Rectal smooth muscle tissue (tissue), 1 donor: ENCODE measurements around the gene F5.

ENCODE experiments used
- H3K27ac ChIP-seq: one replicate; pipeline ENCODE4 v1.7.0; 2013; ENCODE audit warnings: low read depth, low read length, inconsistent platforms
- H3K27me3 ChIP-seq: one replicate; pipeline ENCODE4 v1.7.0; 2013; ENCODE audit warnings: low read length; ENCODE audit not compliant: control insufficient read depth, insufficient read depth
- H3K36me3 ChIP-seq: one replicate; pipeline ENCODE4 v1.7.0; 2013; ENCODE audit warnings: low read length; ENCODE audit not compliant: control insufficient read depth, insufficient read depth
- H3K4me1 ChIP-seq: one replicate; pipeline ENCODE4 v1.7.0; 2013; ENCODE audit warnings: low read length; ENCODE audit not compliant: control insufficient read depth, insufficient read depth
- H3K4me3 ChIP-seq: one replicate; pipeline ENCODE4 v1.7.0; 2013; ENCODE audit warnings: low read length
- H3K9ac ChIP-seq: one replicate; pipeline ENCODE4 v1.7.0; 2013; ENCODE audit warnings: low read length

F5 gene

DNA sequence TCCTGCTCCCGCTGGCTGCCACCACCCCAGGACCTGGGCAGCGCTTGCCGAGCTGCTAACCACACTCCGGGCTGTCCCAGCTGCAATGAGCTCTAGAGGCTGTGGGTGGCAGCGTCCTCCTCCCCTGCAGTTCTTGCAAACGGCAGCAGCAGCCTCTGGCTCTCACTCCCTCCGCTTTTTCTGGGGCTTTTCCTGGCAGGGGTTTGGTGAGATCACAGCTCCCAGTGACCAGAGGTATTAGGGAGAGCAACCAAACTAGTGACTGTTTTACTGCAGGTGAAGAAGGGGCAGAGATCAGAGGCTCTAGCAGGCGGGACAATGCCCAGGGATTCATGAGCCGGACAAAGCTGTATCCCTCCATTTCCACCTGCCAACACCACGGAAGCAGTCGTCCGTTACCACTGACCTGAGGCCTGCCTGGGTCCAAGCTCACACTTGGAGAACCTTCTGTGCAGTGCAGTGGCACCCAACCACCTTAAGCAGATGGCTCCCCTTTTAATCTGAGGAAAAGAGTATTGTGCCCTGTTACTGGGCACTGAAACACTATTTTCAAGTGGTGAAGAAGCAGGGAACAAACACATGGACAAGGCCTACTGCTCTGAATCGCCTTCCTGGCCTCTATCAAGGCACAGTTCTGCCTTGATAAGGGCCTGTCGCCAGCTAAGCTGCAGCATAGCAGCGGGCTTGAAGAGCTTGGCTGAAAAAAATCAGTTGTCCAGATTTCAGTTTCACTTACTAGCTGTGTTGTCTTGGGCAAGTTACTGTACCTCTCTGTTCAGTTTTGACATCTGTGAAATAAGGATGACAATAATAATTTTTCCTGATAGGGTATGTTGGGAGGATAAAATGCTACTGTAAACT, at the start of gene F5:
TSS of gene F5 (minus strand) at position 87 of the 861 bp plus-strand sequence. CDS start 95 bp downstream, outside the sequence.
- H3K4me1 ChIP-seq: peaks cover 2% of the 10 kb centered on the region
- no peaks in the 10 kb centered on the region for H3K27me3 ChIP-seq
- H3K9ac ChIP-seq: no peak within 1 kb of the TSS
- H3K4me3 ChIP-seq: peak within 1 kb of the TSS; percentile 46
- H3K27ac ChIP-seq: no peak within 1 kb of the TSS
- no peaks in the 10 kb centered on the region for H3K36me3 ChIP-seq

DNA sequence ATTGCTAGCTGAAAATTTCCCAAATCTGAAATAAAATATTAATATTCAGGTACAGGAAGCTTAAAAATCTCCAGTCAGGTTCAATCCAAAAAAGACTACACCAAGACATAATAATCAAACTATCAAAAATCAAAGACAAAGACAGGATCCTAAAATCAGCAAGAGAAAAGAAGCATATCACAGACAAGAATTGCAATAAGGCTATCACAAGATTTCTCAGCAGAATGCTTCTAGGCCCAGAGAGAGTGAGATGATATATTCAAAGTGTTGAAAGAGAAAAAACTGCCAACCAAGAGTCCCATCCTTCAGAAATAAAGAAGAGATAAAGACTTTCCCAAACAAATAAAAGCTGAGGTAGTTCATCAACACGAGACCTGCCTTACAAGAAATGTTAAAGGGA, 48.6 kb upstream of the F5 start:
- no peaks in the 10 kb centered on the region for H3K4me1 ChIP-seq
- no peak overlapping the region for H3K27ac ChIP-seq
- H3K36me3 ChIP-seq: no peaks in the 10 kb centered on the region
- H3K4me3 ChIP-seq: no peak overlapping the region
- H3K27me3 ChIP-seq: no peaks in the 10 kb centered on the region
- H3K9ac ChIP-seq: no peak overlapping the region

DNA sequence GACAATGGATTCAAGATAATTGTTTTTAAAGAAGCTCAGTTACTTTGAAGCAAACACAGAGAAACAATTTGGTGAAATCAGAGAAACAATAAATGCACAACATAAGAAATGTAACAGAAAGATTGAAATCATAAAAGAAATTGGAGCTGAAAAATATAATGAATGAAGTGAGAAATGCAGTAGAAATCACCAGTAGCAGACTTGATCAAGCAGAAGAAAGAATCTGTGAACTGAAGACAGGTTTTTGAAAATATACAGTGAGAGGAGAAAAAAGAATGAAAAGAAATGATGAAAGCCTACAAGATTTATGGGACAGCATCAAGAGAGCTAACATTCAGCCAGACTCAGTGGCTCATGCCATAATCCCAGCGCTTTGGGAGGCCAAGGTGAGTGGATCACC, 47.9 kb upstream of the F5 start:
- H3K36me3 ChIP-seq: no peaks in the 10 kb centered on the region
- no peak overlapping the region for H3K4me3 ChIP-seq
- no peak overlapping the region for H3K27ac ChIP-seq
- H3K9ac ChIP-seq: no peak overlapping the region
- no peaks in the 10 kb centered on the region for H3K4me1 ChIP-seq
- H3K27me3 ChIP-seq: no peaks in the 10 kb centered on the region

DNA sequence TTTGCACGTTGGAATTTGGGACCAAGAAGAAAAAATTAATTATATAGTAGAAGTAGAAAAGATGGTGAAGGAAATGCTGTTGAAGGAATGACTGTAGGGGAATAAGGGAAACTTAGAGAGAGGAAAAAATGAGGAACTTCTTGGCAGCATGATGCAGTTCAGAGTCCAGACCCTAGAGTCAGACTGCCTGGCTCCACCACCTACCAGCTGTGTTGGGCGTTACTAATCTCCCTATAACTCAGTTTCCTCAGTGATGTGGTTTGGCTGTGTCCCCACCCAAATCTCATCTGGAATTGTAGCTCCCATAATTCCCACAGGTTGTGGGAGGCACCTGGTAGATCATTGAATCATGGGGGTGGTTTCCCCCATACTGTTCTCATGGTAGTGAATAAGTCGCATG, 45.0 kb upstream of the F5 start:
- Histone ChIP-seq H3K27ac (no peak overlapping the region), H3K36me3 (no peaks in the 10 kb centered on the region), H3K4me3 (no peak overlapping the region), H3K27me3 (no peaks in the 10 kb centered on the region), H3K4me1 (no peaks in the 10 kb centered on the region), H3K9ac (no peak overlapping the region)

DNA sequence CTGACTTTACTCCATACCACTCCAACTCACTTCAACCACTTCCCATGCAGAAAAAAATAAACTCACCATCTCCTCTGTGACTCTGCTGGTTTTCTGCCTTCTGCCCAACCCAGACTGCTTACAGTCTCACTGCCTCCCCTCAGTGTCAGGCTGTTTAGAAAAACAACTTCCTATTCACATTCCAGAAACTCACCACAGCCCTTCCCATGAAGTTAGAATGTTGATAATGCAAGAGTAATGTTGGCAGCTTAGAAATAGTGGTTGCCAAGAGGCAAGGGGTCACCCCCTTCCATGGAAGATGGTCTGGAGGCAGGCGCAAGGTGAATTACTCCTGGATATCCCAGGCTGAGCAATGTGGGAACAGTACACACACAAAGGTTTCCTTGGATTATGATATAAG, 43.7 kb upstream of the F5 start, which contains the start of gene SELP:
TSS of gene SELP (minus strand) at position 119 of the 400 bp plus-strand sequence. CDS start at position 69, 50 bp downstream.
- no peak within 1 kb of the TSS for H3K27ac ChIP-seq
- H3K4me3 ChIP-seq: no peak within 1 kb of the TSS
- H3K36me3 ChIP-seq: no peaks in the 10 kb centered on the region

DNA sequence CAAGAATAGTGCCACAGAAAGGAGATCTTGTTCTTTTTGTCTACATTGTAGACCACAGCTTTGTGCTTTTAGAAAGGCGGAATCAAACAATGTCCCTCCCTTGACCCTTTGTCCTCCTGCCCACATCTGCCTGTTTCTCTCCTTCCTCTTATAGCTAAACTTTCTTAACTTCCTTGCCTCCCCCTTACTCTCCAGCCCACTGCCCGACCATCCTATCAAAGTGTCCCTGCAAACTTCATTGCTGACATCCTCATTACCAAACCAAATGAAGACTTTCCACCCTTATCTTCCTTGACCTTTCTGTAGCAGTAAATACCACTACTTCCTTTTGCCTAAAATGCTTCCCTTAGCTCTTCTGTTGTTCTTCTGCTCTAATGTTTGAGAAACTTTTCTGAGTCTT, 38.6 kb upstream of the F5 start:
- Histone ChIP-seq H3K9ac (no peak overlapping the region), H3K27me3 (no peaks in the 10 kb centered on the region), H3K4me1 (no peaks in the 10 kb centered on the region), H3K27ac (no peak overlapping the region), H3K4me3 (no peak overlapping the region), H3K36me3 (no peaks in the 10 kb centered on the region)

More for the DNA sequence above, 43.7 kb upstream of the F5 start, which contains the start of gene SELP:
- no peaks in the 10 kb centered on the region for H3K27me3 ChIP-seq
- H3K4me1 ChIP-seq: no peaks in the 10 kb centered on the region
- H3K9ac ChIP-seq: no peak within 1 kb of the TSS

DNA sequence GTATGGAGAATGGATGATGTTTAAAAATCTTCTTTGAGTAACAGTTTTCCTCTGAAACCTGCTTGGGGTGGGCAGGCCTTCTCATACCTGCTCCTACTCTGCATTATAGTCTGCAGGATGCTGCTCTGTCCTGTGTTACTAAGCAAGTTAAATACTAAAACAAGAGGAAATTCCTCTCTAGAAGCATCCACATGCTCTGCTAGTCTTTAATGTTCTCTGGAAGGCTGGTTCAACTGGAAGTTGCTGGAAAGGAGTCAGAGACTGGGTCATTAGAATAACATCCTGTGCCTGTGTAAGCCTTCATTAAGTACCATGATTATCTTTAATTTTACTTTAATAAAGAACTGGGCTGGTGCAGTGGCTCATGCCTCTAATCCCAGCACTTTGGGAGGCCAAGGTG, 37.8 kb upstream of the F5 start:
- no peak overlapping the region for H3K9ac ChIP-seq
- no peaks in the 10 kb centered on the region for H3K36me3 ChIP-seq
- H3K4me3 ChIP-seq: no peak overlapping the region
- no peaks in the 10 kb centered on the region for H3K4me1 ChIP-seq
- H3K27me3 ChIP-seq: no peaks in the 10 kb centered on the region
- no peak overlapping the region for H3K27ac ChIP-seq

DNA sequence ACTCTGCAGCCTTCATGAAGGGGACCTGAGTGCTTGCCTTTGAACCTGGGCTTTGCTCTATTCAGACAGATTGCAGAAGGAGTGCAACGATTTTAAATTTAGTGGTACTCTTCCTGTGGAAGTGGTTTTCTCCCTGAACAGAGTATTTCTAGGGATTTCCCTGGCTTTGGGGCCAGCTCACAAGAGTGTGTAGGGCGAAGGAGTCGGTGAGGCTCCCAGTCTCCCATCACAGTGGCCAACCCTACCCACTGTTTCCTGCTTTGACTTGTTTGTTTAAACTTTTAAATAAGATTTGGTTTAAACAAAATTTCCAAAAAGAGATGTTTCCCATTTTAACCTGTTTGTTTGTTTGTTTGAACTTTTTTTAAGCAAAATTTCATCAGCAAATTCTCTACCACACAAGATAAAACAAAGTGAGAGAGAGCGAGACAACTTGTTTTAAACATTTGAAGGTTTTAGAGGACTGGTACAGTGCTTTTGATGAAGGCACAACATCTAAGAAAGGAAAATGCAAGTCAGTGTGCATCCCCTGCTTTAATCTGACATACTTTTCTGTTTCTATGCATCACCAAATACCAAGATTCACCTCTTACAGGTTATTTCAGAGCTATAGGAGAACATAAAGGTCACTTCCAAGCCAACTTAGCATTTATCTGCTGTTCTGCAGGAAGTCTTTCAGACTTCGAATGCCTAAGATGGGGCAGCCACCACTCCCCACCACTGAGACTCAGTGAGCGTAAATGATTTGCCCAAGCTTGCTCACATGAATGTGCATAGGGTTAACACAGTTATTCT, 37.0 kb upstream of the F5 start:
- no peak overlapping the region for H3K4me3 ChIP-seq
- H3K27ac ChIP-seq: no peak overlapping the region
- no peaks in the 10 kb centered on the region for H3K36me3 ChIP-seq
- H3K9ac ChIP-seq: no peak overlapping the region
- no peaks in the 10 kb centered on the region for H3K4me1 ChIP-seq
- no peaks in the 10 kb centered on the region for H3K27me3 ChIP-seq

DNA sequence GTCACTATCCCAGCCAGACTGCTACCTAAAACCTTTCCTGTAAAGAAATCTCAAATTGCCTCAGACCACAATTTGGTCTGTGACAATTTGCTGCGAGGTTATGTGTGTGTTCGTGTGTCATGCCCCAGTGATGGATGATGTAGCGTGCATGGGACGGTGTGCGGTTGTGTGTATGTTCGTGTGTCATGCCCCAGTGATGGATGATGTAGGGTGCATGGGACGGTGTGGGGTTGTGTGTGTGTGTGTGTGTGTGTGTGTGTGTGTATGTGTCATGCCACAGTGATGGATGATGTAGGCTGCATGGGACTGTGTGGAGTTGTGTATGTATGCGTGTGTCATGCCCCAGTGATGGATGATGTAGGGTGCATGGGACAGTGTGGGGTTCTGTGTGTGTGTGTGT, 34.3 kb upstream of the F5 start:
- H3K27me3 ChIP-seq: no peaks in the 10 kb centered on the region
- H3K9ac ChIP-seq: no peak overlapping the region

DNA sequence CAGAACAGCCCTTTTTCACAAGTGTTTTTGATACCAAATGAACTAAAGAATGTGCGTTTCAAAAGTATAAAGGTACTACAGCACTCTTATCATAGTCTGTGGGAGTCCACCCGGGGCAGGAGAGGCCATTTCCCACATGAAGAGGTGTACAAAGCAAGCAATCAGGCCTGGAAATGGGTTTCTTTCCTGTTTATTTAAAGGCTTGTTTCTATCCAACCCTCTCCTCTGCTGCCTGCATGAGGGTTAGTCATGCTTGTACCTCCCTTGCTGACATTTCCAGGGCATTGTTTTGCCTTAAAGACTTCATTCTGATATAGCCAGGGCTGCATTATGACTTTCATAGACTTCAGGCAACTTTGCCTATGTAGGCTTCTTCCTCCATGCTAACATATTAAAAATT, 32.1 kb upstream of the F5 start:
- no peaks in the 10 kb centered on the region for H3K36me3 ChIP-seq
- H3K4me1 ChIP-seq: no peaks in the 10 kb centered on the region
- H3K27me3 ChIP-seq: no peaks in the 10 kb centered on the region
- no peak overlapping the region for H3K9ac ChIP-seq
- no peak overlapping the region for H3K27ac ChIP-seq
- no peak overlapping the region for H3K4me3 ChIP-seq

More for the DNA sequence above, 34.3 kb upstream of the F5 start:
- Histone ChIP-seq H3K4me1 (no peaks in the 10 kb centered on the region), H3K36me3 (no peaks in the 10 kb centered on the region), H3K27ac (no peak overlapping the region), H3K4me3 (no peak overlapping the region)

DNA sequence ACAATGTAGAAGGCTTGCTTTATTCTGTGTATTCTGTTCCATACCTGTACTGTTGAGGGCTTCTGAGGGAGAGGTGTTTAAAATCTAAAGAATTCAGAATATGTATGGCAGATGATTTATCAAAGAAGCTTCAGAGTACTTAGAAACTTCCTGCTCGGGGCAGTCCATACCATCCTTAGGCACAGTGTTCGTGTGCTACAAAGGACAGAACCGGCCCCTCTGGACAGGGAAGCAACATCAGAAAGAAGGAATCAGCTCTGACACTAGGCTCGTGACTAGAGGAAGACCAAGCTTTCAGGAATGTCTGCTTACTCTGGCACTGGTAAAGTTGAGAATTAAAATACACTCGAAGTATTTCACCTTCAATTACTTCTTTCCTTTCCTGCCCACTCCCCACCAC, 29.5 kb upstream of the F5 start:
- no peaks in the 10 kb centered on the region for H3K36me3 ChIP-seq
- H3K4me1 ChIP-seq: no peaks in the 10 kb centered on the region
- no peak overlapping the region for H3K27ac ChIP-seq
- H3K27me3 ChIP-seq: no peaks in the 10 kb centered on the region
- no peak overlapping the region for H3K9ac ChIP-seq
- H3K4me3 ChIP-seq: no peak overlapping the region

DNA sequence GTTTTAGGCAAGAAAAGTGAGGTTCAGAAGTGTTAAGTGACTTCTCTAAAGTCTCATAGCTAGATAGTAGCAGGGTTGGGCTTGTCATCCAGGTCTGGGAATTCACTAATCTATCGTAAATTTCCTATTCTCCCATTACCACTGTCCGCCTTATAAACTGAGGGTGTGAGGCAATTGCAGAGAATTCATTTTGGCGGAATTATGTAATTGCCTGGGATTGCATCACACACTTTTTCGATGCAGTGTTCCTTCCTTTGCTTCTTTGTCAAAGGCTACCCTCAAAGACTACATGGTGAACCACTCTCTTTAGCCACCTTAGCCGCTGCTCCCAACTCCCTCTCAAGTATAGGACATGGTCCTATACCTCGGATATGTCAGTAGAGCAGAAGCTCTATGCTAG, 24.6 kb upstream of the F5 start:
- H3K4me3 ChIP-seq: no peak overlapping the region
- no peak overlapping the region for H3K9ac ChIP-seq
- H3K4me1 ChIP-seq: no peaks in the 10 kb centered on the region
- H3K27ac ChIP-seq: no peak overlapping the region
- H3K36me3 ChIP-seq: no peaks in the 10 kb centered on the region
- H3K27me3 ChIP-seq: no peaks in the 10 kb centered on the region
